ENCODE data around the gene LGALS9B.
"Not testable (repeated sequence)": the region's sequence is repeated elsewhere in the genome, so short reads cannot be mapped to it uniquely, and the experiment has no call there.

GRCh38 chr17:20511778-20512177, 44.4 kb upstream of the LGALS9B start:
- not testable (repeated sequence) for TF ChIP-seq ZFX (IDR thresholded peaks at IDR 0.05); CTCF (IDR thresholded peaks at IDR 0.05 in 2 of 3, conservative IDR thresholded peaks at IDR 0.05 in 1 of 3; ENCODE audit: borderline replicate concordance in 1 of 3, insufficient read depth in 1 of 3, low read depth in 2 of 3, low read length in 2 of 3); ATF3 (IDR thresholded peaks at IDR 0.05)

Measured in HCT116 (cell line).